ENCODE data around the gene GAB2.

DNA sequence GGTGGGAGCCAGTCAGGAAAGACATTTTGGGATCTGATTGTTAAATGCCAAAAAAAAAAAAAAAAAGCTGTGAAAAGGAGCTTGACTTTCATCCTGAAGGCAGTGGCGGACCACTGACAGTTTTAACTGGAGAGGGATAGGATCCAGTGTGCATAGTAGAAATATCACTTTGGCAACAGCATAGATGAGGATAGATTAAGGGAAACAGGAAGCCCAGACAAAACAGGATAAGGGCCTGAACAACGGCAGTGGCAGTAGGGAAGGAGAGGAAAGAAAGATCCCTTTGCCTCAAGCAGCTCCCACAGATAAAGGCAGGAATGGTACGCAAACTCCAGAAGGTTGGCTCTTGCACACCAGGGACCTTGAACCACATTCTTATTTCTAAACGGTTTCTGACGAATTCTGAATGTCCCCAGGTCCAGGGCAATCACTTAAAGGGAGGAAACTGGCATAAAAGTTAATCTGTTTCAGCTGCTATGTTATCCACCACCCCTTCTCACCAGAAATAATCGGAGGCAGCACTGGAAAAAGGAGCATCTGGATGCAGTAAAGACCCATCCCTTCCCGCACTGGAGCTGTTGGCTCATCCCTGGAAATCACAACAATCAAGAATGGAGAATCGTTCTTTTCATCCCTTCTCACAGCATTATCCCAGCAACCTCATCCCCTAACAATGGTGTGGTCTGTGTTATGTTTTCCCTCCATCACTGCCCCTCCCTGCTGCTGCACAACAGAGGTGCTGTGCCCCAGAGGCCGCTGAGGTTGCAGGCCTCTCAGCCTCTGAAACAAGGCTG, 99.1 kb downstream of the GAB2 start:
- TF ChIP-seq ZNF565 (CRISPR knock-in tag; conservative IDR thresholded peaks at IDR 0.05; ENCODE audit: low read depth) (no peak), ZNF8 (CRISPR knock-in tag; IDR thresholded peaks at IDR 0.05) (no peak), POU6F1 (CRISPR knock-in tag; IDR thresholded peaks at IDR 0.05; ENCODE audit: borderline replicate concordance, low read depth) (no peak)

All from SK-N-SH treated with all-trans-retinoic acid at 6 μM for 48 hours (cell line).